HL-60 (cell line): ENCODE measurements around the gene USF1.
"Not testable (repeated sequence)": the region's sequence is repeated elsewhere in the genome, so short reads cannot be mapped to it uniquely, and the experiment has no call there.

Experiments
- DNase-seq, 2 experiments: peaks; one replicate each; pipeline ENCODE4 v3.0.0-alpha.2; 2010 to 2020; ENCODE audit warnings: low read depth in 1 of 2, low spot score in 1 of 2
- H3K27ac ChIP-seq: fragments of 250-450 bp; sonication (Bioruptor Pico); replicated peaks from 2 replicates; pipeline ENCODE4 v1.5.1; 2020; ENCODE audit warnings: mild to moderate bottlenecking, moderate library complexity
- H3K27me3 ChIP-seq: fragments of 250-450 bp; sonication (Bioruptor Pico); 2 replicates; pipeline ENCODE4 v1.5.1; 2021; ENCODE audit warnings: mild to moderate bottlenecking, moderate library complexity; ENCODE audit not compliant: insufficient read depth, poor library complexity, severe bottlenecking
- H3K4me3 ChIP-seq: replicated peaks from 2 replicates; pipeline ENCODE4 v1.5.1; 2011; ENCODE audit warnings: mild to moderate bottlenecking, control low read depth, low read length; ENCODE audit not compliant: insufficient read depth
- CTCF ChIP-seq: IDR thresholded peaks from one replicate; pipeline ENCODE4 v1.5.1; 2011; ENCODE audit warnings: low read length, control low read depth, inconsistent platforms; ENCODE audit not compliant: insufficient read depth
- GABPA ChIP-seq: IDR thresholded peaks from 2 replicates; pipeline ENCODE4 v1.6.1; 2012; ENCODE audit warnings: low read depth
- POLR2AphosphoS5 ChIP-seq: IDR thresholded peaks from 2 replicates; pipeline ENCODE4 v1.6.1; 2012; ENCODE audit warnings: low read depth
- REST ChIP-seq: IDR thresholded peaks from 2 replicates; pipeline ENCODE4 v1.6.1; 2012; ENCODE audit warnings: low read depth; ENCODE audit not compliant: insufficient replicate concordance
- SPI1 ChIP-seq: IDR thresholded peaks from 2 replicates; pipeline ENCODE4 v1.6.1; 2012; ENCODE audit warnings: low read depth, mild to moderate bottlenecking, borderline replicate concordance

Gene USF1

GRCh38 chr1:161019111-161019660 lies 26.6 kb downstream of the USF1 start:
- peak in 1 of 2 experiments; percentile 46 for DNase-seq
- peak overlapping the region; percentile 49 for H3K27ac ChIP-seq
- not testable (repeated sequence) for H3K27me3 ChIP-seq, H3K4me3 ChIP-seq
- peak; percentile 94 for TF ChIP-seq SPI1

- no peak overlapping the region for H3K4me3 ChIP-seq
- TF ChIP-seq SPI1 (no peak), CTCF (no peak), GABPA (no peak), POLR2AphosphoS5 (no peak), REST (no peak)
- peak overlapping the region; percentile 49 for H3K27ac ChIP-seq
Observed at GRCh38 chr1:161018631-161018930, 27.2 kb downstream of the USF1 start.

GRCh38 chr1:161017756-161018630 lies 27.8 kb downstream of the USF1 start:
- H3K4me3 ChIP-seq = no peak overlapping the region
- H3K27ac ChIP-seq = peak overlapping the region; percentile 49
- TF ChIP-seq CTCF (no peak), SPI1 (peak; percentile 71; the same call in 1 of the 2 replicates)
- peak in 1 of 2 experiments; percentile 62 for DNase-seq
- no peaks in the 10 kb centered on the region for H3K27me3 ChIP-seq

More at GRCh38 chr1:161018631-161018930, 27.2 kb downstream of the USF1 start:
- no peaks in the 10 kb centered on the region for H3K27me3 ChIP-seq
- no peak for DNase-seq

GRCh38 chr1:161017181-161017580 lies 28.6 kb downstream of the USF1 start:
- not testable (repeated sequence) for H3K4me3 ChIP-seq, H3K27ac ChIP-seq, H3K27me3 ChIP-seq, DNase-seq

GRCh38 chr1:161016683-161017082 lies 29.1 kb downstream of the USF1 start:
- not testable (repeated sequence) for H3K4me3 ChIP-seq, H3K27me3 ChIP-seq, DNase-seq, H3K27ac ChIP-seq

- Histone ChIP-seq H3K27ac (peak overlapping the region; percentile 79), H3K4me3 (peak overlapping the region; percentile 23), H3K27me3 (no peaks in the 10 kb centered on the region)
- TF ChIP-seq REST (no peak), SPI1 (peak; percentile 85), GABPA (peak; percentile 85), CTCF (no peak), POLR2AphosphoS5 (peak; percentile 98)
- DNase-seq = peak; percentile 90 to 99
Observed at GRCh38 chr1:161013488-161014230, 32.1 kb downstream of the USF1 start.
